ENCODE results near the gene SULT1C3. TPM values are rescaled to one million over a fixed set of nuclear protein-coding genes. Genes with fewer than 3 reads are reported as not detected.

Gene SULT1C3
- total and polyA plus RNA-seq, 2 of the 13 experiments (the other 11 are each of a cell fraction or from before 2014, with no cell fraction given), result not detected

GRCh38 chr2:108228006-108228405, 11.8 kb upstream of the SULT1C3 start:
- ATAC-seq, result no peak
- no peak overlapping the region for H3K4me2 ChIP-seq (ENCODE audit: low read depth, low read length)
- 31% methylated on average over 4 of the region's 4 CpGs for WGBS (ENCODE audit: low lambda C conversion rate)
- ChIA-PET POLR2A (no interaction called here), CTCF (ENCODE audit: low intra/inter-chr PET ratio, low total read pairs) (no interaction called here)
- no TSS peak for BruUV-seq (replicated peaks)
- H3K27me3 ChIP-seq (ENCODE audit: control insufficient read depth in 1 of 2, insufficient read depth in 2 of 2, low read length in 2 of 2), result no peaks in the 10 kb centered on the region
- DNase-seq (ENCODE audit: low spot score), result no peak
- peaks cover 12% of the 10 kb centered on the region for H3K9me3 ChIP-seq (ENCODE audit: low read length)
- no peaks in the 10 kb centered on the region for H3K79me2 ChIP-seq (ENCODE audit: insufficient read depth, low read length)
- H3K27ac ChIP-seq (ENCODE audit: extremely low read length, insufficient read depth, low read length), result no peak overlapping the region
- H3K9ac ChIP-seq (ENCODE audit: insufficient read depth, low read depth, low read length), result no peak overlapping the region
- no peak overlapping the region for H2AFZ ChIP-seq (ENCODE audit: low read length)
- H3K36me3 ChIP-seq (replicated peaks in 1 of 2; ENCODE audit: control insufficient read depth in 1 of 2, insufficient read depth in 2 of 2, low read length in 2 of 2), result no peaks in the 10 kb centered on the region
- intact Hi-C loops (cut with micrococcal nuclease; ENCODE audit: unreplicated experiment) (no loop called here), in situ Hi-C loops (cut with HindIII; ENCODE audit: extremely low pct_ligation_motif_present, low pct_unique_long_range_greater_than_20kb) (no loop called here)
- H3K4me3 ChIP-seq (replicated peaks in 1 of 3; ENCODE audit: insufficient read depth in 1 of 3, low read depth in 2 of 3, low read length in 3 of 3), result no peak overlapping the region
- FAIRE-seq, result no peak
- no peaks in the 10 kb centered on the region for H4K20me1 ChIP-seq (ENCODE audit: insufficient read depth, low read length)
- H3K4me1 ChIP-seq (ENCODE audit: insufficient read depth, low read length), result no peaks in the 10 kb centered on the region
- no peak for TF ChIP-seq ARNTL (CRISPR knock-in tag; IDR thresholded peaks at IDR 0.05)
- no peak for TF ChIP-seq NFE2L1 (CRISPR knock-in tag; IDR thresholded peaks at IDR 0.05; ENCODE audit: borderline replicate concordance)
- TF ChIP-seq ZBTB4 (CRISPR knock-in tag; IDR thresholded peaks at IDR 0.05; ENCODE audit: borderline replicate concordance), result no peak
- TF ChIP-seq NONO (IDR thresholded peaks at IDR 0.05), result no peak
- no peak for TF ChIP-seq NONO (CRISPR knock-in tag; conservative IDR thresholded peaks at IDR 0.05)
- no peak for TF ChIP-seq ZNF616 (CRISPR knock-in tag; IDR thresholded peaks at IDR 0.05; ENCODE audit: low read depth)
- no peak for TF ChIP-seq NFKB2 (CRISPR knock-in tag; IDR thresholded peaks at IDR 0.05; ENCODE audit: borderline replicate concordance)
- no peak for TF ChIP-seq MLLT10 (CRISPR knock-in tag; IDR thresholded peaks at IDR 0.05)
- TF ChIP-seq ZXDC (CRISPR knock-in tag; IDR thresholded peaks at IDR 0.05), result no peak
- TF ChIP-seq ZNF572 (CRISPR knock-in tag; IDR thresholded peaks at IDR 0.05), result no peak
- no peak for TF ChIP-seq ARID4A (CRISPR knock-in tag; IDR thresholded peaks at IDR 0.05; ENCODE audit: borderline replicate concordance)
- no peak for TF ChIP-seq KAT8 (CRISPR knock-in tag; IDR thresholded peaks at IDR 0.05)
- TF ChIP-seq ATRX (CRISPR knock-in tag; IDR thresholded peaks at IDR 0.05; ENCODE audit: borderline replicate concordance), result no peak
- no peak for TF ChIP-seq MIER2 (CRISPR knock-in tag; IDR thresholded peaks at IDR 0.05)
- no peak for TF ChIP-seq ZBTB43 (CRISPR knock-in tag; conservative IDR thresholded peaks at IDR 0.05)

Data from HepG2 (cell line).